ENCODE measurements around the gene DNM3.

- TF ChIP-seq EP300 (IDR thresholded peaks at IDR 0.05; ENCODE audit: borderline replicate concordance in 1 of 2, low read depth in 1 of 2, low read length in 1 of 2): no peak
- TF ChIP-seq REST (IDR thresholded peaks at IDR 0.05; ENCODE audit: low read depth, low read length): no peak
- no peak for TF ChIP-seq SMC3 (IDR thresholded peaks at IDR 0.05; ENCODE audit: low read depth, low read length)
- no peak for TF ChIP-seq CTCF (IDR thresholded peaks at IDR 0.05)
- TF ChIP-seq RFX5 (IDR thresholded peaks at IDR 0.05; ENCODE audit: low read length): no peak
- TF ChIP-seq ELF1 (IDR thresholded peaks at IDR 0.05): no peak
Measured at GRCh38 chr1:172450524-172450885, 609.2 kb downstream of the DNM3 start.
